Measurements from ENCODE around the gene MPV17L2.

MPV17L2 gene

GRCh38 chr19:18159810-18160209 is 33.2 kb upstream of the MPV17L2 start:
- no peak for TF ChIP-seq EZH2phosphoT487 (IDR thresholded peaks at IDR 0.05; ENCODE audit: borderline replicate concordance, low read length)
- TF ChIP-seq CTCF (IDR thresholded peaks at IDR 0.05; ENCODE audit: low read depth, low read length, poor library complexity, severe bottlenecking), result no peak
- no peaks in the 10 kb centered on the region for H3K9me2 ChIP-seq (replicated peaks; ENCODE audit: control insufficient read depth, low read length)
- peaks cover 49% of the 10 kb centered on the region for H3K36me3 ChIP-seq (ENCODE audit: control insufficient read depth, low read length)
- H3K27ac ChIP-seq (ENCODE audit: low read depth, low read length), result no peak overlapping the region
- no peaks in the 10 kb centered on the region for H4K20me1 ChIP-seq (ENCODE audit: control insufficient read depth, insufficient read depth, low read depth, low read length)
- H3K4me2 ChIP-seq (ENCODE audit: low read length), result peak overlapping the region; percentile 71
- H3K4me1 ChIP-seq (ENCODE audit: control insufficient read depth, low read length), result peaks cover 31% of the 10 kb centered on the region
- H3K9me3 ChIP-seq (ENCODE audit: control insufficient read depth, insufficient read depth, low read length), result no peaks in the 10 kb centered on the region
- H3K79me2 ChIP-seq (ENCODE audit: control insufficient read depth, low read length), result peaks cover 36% of the 10 kb centered on the region
- H3F3A ChIP-seq (ENCODE audit: control insufficient read depth, insufficient read depth), result peaks cover 8% of the 10 kb centered on the region
- peak overlapping the region; percentile 77; the same call in 1 of the 2 replicates for H3K4me3 ChIP-seq (ENCODE audit: low read length)
- no peaks in the 10 kb centered on the region for H3K27me3 ChIP-seq (ENCODE audit: control insufficient read depth, low read length)

GRCh38 chr19:18160493-18160970 is 32.5 kb upstream of the MPV17L2 start:
- Histone ChIP-seq H3K4me2 (ENCODE audit: low read length) (peak overlapping the region; percentile 71), H3K79me2 (ENCODE audit: control insufficient read depth, low read length) (peaks cover 30% of the 10 kb centered on the region), H3K9me3 (ENCODE audit: control insufficient read depth, insufficient read depth, low read length) (no peaks in the 10 kb centered on the region), H3F3A (ENCODE audit: control insufficient read depth, insufficient read depth) (peaks cover 8% of the 10 kb centered on the region), H3K27me3 (ENCODE audit: control insufficient read depth, low read length) (no peaks in the 10 kb centered on the region), H3K27ac (ENCODE audit: low read depth, low read length) (peak overlapping the region; percentile 23; the same call in 1 of the 2 replicates), H3K9me2 (replicated peaks; ENCODE audit: control insufficient read depth, low read length) (no peaks in the 10 kb centered on the region), H3K4me3 (ENCODE audit: low read length) (peak overlapping the region; percentile 77), H3K4me1 (ENCODE audit: control insufficient read depth, low read length) (peaks cover 31% of the 10 kb centered on the region), H3K36me3 (ENCODE audit: control insufficient read depth, low read length) (peaks cover 47% of the 10 kb centered on the region), H4K20me1 (ENCODE audit: control insufficient read depth, insufficient read depth, low read depth, low read length) (no peaks in the 10 kb centered on the region)
- no peak for TF ChIP-seq EZH2phosphoT487 (IDR thresholded peaks at IDR 0.05; ENCODE audit: borderline replicate concordance, low read length)
- no peak for TF ChIP-seq CTCF (IDR thresholded peaks at IDR 0.05; ENCODE audit: low read depth, low read length, poor library complexity, severe bottlenecking)

GRCh38 chr19:18160971-18161635 is 31.9 kb upstream of the MPV17L2 start:
- Histone ChIP-seq H3K27ac (ENCODE audit: low read depth, low read length) (peak overlapping the region; percentile 23; the same call in 1 of the 2 replicates), H4K20me1 (ENCODE audit: control insufficient read depth, insufficient read depth, low read depth, low read length) (no peaks in the 10 kb centered on the region), H3K4me3 (ENCODE audit: low read length) (peak overlapping the region; percentile 77), H3K79me2 (ENCODE audit: control insufficient read depth, low read length) (peaks cover 26% of the 10 kb centered on the region), H3K4me2 (ENCODE audit: low read length) (peak overlapping the region; percentile 71), H3F3A (ENCODE audit: control insufficient read depth, insufficient read depth) (peaks cover 8% of the 10 kb centered on the region), H3K9me3 (ENCODE audit: control insufficient read depth, insufficient read depth, low read length) (no peaks in the 10 kb centered on the region), H3K9me2 (replicated peaks; ENCODE audit: control insufficient read depth, low read length) (no peaks in the 10 kb centered on the region), H3K27me3 (ENCODE audit: control insufficient read depth, low read length) (no peaks in the 10 kb centered on the region), H3K4me1 (ENCODE audit: control insufficient read depth, low read length) (peaks cover 31% of the 10 kb centered on the region), H3K36me3 (ENCODE audit: control insufficient read depth, low read length) (peaks cover 46% of the 10 kb centered on the region)
- no peak for TF ChIP-seq EZH2phosphoT487 (IDR thresholded peaks at IDR 0.05; ENCODE audit: borderline replicate concordance, low read length)
- no peak for TF ChIP-seq CTCF (IDR thresholded peaks at IDR 0.05; ENCODE audit: low read depth, low read length, poor library complexity, severe bottlenecking)
